SIG-M5 treated with dmso at 0.1 percent for 504 hours (cell line): Measurements from ENCODE around the gene TTLL8.

Experiments
- DNase-seq: peaks from one replicate; lab custom pipeline; 2025; ENCODE audit not compliant: unreplicated experiment; lab: John Stamatoyannopoulos, UW

Gene TTLL8

DNA sequence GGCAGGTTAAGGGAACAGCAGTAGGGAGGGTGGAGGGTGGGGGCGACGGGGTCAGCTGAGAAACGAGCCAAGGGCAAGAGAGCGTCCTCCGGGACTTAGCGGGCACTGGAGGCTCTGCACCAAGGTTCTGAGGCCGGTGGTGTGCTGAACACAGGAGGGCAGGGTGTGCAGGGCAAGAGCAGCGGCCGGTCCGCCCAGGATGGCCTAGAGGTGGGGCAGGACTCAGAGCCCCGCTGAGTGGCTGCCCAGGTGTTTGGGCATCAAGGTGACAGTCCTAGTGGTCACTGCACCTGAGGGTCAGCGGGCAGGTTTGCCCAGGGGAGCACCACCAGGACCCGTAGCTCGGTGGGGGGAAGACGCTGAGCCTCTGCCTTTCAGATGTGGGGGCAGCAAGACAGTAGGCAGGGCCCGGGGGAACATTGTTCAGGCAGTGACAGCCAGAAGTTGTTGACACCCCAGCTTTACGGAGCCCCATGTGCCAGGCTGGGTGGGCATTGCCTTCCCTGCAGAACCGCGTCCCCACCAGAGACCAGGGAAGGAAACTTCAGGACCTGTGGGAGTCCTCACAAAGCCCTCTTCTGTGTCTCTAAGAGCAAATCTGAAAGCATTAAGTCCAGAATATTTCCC, 4.5 kb upstream of the TTLL8 start:
- no peak for DNase-seq

DNA sequence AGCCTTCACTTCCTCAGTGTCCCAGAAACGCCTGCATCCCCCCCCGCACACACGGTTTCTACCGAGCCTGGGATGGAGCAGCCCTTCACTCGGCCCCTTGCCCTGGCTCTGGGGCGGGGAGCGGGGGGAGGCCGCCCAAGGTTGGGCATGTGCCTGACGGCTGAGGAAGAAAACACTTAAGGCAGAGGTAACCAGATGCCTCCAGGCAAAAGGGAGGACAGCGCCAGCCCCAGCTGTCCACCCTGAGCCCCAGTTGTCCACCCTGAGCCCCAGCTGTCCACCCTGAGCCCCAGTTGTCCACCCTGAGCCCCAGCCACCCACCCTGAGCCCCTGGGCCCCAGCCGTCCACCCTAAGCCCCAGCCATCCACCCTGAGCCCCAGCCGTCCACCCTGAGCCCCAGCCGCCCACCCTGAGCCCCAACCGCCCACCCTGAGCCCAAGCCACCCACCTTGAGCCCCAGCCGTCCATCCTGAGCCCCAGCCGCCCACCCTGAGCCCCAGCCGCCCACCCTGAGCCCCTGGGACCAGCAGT, 3.8 kb upstream of the TTLL8 start:
- no peak for DNase-seq

DNA sequence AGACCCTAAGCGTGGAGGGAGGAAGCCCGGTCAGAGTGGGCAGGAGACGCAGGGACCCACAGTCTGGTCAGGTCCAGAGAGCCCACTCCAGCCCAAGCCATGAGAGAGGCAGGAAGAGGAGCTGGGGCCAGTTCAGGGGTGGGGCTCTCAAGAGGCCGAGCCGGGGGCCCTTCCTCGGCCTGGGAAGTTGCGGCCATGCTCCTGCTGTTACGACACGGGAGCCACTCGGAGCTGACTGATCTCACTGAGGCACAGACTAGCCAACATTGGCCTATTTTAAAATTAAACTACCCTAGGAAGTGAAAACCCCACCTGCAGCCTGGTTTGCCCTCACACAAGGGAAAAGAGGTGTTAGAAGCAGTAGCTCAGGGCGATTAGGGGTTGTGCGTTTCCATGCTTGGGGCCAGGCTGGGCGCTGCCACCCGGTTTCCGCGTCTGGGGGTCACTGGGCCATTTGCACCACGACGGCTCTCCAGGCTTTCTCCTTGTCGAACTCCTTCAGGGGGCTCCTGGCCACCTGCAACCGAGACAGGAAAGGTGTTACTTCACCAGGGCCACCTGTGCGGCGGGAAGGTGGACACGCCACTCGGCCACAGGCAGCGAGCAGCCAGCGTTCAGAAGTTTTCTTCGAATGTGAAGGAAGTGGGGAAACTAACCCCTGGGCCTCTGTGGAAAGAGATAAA, 3.2 kb upstream of the TTLL8 start:
- no peak for DNase-seq

DNA sequence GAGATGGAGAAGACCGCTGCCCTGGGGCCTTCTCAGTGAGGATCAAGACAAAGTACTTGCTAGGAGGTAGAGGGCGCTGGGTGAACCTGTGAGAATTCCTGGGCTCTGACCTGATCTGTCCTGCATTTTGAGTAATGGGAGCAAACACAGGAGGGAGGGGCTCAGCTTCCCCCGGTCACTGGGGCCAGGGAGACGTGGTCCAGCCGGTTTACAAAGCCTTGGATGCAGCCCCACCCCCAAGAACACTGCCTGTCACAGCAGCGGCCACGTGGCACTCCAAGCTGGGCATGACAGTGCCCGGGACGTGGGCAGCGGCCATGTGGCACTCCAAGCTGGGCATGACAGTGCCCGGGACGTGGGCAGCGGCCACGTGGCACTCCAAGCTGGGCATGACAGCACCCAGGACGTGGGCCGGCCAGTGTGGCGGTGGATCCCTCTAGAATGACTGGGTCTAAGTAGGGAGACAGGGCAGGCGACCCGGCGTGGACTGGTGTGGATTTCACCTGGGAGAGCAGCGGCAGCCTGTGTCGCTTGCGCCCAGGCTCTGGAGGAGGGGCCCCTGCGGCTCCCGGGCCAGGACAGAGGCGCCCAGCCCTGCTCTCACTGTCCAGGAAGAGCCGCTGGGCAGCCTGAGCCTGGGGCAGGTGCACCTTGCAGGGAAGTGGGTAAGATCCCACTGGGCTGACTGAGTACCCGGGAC, 2.5 kb upstream of the TTLL8 start:
- DNase-seq = no peak

DNA sequence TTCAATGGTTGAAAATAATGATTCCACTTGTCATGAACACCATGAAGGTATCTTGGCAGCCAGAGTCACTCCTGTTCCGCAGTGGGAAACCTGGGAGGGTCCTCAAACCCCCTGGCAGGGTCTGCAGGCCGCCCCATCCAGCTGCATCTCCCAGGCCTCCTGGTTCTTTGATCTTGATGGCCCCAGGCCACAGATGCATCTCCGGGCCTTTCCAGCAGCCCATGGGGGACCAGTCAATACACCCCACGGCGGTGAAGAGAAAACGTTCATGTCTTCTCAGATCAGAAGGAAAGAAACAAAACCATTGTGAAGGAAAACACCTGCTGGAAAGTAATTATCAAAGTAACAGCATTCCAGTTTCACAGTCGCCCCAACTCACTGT, 1.8 kb upstream of the TTLL8 start:
- no peak for DNase-seq

DNA sequence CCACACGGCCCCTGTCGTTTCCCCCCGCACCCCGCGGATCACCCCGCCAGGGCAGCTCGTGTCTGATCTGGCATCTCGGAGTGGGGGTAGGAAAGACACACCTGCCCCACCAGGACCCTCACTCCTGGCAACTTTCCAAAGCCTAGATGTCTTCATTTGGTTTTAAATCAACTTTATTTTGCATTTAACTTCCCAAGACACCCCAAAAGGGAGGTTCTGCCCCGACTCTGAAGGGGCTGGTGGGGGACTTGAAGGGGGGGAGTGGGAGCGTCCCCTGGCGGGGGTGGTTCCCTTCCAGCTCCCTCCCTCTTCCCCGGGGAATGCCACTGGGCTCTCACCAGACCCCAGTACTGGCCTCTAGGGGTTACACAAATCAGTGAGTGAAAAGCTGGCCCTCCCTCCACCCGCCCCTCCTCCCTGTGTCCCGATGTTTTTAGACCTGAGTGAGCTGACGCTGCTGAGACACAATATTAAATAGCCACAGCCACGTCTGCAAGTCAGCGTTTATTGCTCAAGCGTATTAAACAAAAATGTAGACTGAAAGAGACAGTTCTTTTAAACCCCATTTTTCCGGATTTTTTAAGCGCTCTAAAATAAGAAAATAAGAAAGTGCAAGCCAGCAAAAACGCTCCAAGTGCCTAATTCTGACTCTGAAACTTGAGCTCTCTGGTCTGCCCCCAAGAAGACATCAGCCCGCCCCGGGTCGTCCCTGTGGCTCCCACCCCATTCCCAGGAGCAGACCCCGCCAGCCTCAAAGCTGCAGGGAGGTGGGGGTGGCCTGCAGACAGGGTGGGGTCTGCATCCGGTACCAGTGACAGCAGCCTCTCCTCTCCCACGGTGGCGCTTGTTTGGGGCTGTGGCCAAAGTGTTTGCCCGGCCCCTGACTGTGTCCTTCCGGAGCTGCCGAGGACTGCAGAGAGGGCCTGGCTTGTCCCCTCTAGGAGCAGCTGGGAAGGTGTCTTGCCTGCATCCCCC, 1.1 kb upstream of the TTLL8 start:
- no peak for DNase-seq

DNA sequence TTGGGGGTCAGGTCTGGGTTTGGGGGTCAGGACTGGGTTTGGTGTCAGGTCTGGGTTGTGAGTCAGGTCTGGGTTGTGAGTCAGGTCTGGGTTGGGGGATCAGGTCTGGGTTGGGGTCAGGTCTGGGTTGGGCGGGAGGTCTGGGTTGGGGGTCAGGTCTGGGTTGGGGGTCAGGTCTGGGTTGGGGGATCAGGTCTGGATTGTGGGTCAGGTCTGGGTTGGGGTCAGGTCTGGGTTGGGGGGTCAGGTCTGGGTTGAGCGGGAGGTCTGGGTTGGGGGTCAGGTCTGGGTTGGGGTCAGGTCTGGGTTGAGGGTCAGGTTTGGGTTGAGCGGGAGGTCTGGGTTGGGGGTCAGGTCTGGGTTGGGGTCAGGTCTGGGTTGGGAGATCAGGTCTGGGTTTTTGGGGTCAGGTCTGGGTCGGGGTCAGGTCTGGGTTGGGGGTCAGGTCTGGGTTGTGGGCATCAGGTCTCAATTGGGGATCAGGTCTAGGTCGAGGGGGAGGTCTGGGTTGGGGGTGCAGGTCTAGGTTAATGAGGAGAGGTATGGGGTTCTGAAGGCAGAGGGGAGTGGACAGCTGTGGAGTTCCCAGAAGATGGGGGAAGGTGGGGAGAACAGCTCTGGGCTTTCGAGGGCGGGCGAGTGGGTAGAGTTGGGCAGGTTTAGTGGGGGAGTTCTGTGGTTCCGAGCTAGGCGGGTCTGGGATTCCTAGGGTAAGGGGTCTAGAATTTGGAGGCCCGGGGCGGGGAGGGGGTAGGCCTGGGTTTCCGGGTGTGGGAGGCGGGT, 629 bp downstream of the TTLL8 start:
- no peak for DNase-seq

DNA sequence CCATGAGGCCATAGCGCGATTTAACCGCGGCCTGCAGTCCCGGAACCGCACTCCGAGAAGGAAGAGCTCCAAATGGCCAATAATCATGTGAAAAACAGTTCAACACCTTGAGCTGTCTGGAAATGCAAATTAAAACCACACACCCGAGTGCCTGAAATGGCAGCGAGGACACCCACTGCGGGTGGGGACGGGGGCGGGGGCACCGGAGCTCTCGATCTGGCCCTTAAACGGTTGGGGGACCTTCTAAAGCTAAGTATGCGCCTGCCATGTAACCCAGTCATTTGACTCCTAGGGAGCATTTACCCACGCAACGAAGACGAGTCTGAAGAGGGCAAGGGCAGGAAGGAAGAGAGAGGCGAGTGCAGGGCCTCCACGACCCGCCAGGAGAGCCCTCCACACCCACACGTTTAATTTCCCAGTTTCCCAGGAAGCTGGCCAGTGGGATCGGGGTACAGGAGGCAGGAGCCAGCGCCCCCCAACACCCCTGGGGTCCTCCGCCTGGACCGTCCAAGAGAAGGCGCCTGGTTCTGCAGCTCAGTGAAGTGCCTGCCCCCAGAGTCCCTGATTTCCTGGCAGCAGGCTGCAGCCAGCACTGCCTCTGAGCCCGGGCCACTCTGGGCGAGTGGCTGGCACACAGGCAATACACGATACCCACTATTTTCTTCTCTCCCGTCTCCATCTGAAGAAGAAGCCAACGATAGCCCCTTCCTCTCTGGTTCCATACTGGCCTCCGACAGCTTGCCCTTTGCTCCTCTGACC, 1.7 kb downstream of the TTLL8 start:
- DNase-seq = no peak

DNA sequence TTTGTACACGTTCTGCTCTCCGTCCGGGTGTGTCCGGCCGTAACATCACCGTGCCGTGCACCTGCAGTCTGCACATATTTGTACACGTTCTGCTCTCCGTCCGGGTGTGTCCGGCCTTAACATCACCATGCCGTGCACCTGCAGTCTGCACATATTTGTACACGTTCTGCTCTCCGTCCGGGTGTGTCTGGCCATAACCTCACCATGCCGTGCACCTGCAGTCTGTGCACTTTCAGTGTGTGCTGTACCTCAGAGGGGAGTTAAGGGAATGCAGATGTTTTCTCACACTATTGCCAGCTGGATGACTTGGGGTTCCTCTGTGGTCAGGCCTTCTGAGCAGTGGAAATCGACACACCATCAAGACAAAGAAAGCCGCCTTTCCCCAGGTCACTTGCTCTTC, 4.2 kb downstream of the TTLL8 start:
- DNase-seq = no peak

DNA sequence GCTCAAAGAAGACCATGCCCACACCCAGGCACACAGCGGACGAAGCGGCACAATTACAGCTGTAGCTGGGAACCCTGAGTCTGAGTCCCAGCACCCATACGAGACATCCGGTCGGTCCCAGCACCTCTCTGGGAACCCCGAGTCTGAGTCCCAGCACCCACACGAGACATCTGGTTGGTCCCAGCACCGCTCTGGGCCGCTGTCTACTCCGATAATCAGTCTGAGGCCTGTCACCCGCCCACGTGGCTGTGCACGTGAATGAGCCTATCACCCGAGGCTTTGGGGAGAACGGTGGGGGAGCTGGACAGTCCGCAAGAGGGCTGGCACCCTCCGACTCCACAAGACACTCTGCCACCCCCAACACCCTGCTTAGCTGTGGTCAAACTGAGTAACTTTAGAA, 6.2 kb downstream of the TTLL8 start:
- no peak for DNase-seq

DNA sequence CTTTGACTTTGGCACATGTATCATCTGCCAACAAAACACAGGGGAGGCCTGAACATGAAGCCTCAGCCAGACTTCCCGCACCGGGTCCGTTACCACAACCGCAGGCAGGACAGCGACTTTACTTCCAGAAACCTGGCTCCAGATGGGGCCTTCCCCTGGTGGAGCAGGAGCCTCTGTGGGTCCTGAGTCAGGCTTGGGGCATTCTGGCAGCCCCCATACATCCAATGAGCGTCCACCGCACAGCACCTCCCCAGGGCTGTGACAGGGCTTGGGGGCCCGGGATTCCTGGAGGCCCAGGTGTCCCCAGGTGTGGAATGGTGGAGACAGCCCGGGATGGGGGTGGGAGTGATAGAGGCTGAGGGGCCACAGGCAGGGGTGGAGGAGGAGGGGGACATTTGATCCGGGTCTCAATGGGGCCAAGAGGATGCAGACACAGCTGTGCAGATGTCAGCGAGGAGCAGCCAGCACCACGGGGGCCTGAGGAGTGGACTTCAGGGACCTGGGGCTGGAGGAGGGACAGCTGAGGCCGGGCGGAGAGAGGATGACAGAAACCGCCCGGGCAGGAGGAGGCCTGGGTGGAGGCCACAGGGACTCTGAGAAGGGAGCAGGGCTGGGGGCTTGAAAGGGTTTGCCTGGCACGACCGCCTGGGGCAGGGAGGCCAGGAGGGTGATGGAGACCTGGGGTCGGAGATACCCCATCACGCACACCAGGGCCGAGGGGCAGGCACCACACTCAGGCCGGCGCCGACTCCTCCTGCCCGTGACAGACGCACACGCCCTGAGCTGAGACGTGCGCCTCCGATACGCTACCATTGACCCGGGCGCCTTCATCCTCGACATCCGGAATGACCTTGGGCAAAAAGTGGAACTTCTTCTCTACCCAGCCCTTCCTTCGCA, 8.6 kb downstream of the TTLL8 start:
- DNase-seq = no peak

DNA sequence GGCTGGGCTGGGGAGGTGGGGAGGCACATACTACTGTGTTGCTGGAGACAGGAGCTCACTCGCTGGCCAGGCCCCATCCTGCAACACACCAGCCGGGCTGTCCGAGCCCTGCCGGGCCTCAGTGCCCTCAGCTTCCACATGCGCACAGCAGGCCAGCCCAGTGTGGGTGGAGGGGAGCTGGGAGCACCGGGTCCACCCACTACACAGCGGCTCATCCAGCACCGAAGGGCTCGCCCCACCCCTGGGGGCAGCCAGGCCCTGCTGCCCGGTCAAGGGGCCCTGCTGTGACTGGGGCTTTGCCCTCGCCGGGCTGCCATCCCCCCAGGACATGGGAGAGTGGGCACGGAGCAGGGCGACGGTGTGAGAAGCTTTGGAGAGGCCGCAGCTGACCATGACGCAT, 9.3 kb downstream of the TTLL8 start:
- no peak for DNase-seq

DNA sequence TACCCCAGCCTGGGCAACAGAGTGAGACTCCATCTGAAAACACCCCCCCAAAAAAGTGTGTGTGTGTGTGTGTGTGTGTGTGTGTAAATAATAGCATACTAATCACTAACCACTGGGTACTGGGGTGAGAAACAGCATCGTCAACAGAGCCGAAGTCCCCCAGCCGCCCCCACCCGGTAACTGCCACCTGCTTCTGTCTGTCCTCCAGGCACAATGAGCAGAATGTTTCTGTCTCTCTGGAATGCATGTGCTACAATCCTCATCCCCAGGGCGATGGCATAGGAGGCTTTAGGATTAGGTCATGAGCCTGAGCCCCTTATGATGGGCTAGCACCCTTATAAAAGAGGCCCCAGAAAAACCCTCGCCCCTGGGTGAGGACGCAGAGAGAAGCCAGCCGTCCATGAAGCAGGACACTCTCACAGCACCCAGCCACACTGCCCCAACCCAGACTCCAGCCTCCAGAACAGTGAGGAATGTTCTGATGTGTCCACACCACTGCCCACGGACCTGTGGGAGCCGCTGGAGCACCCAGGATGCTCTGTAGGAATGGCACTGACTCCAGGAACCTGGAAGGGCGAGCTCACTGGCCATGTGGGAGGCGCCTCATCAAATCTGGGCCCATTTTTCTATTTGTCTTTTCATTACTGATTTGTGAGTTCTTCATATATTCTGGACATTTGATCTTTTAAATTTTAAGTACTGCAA, 9.9 kb downstream of the TTLL8 start:
- no peak for DNase-seq

DNA sequence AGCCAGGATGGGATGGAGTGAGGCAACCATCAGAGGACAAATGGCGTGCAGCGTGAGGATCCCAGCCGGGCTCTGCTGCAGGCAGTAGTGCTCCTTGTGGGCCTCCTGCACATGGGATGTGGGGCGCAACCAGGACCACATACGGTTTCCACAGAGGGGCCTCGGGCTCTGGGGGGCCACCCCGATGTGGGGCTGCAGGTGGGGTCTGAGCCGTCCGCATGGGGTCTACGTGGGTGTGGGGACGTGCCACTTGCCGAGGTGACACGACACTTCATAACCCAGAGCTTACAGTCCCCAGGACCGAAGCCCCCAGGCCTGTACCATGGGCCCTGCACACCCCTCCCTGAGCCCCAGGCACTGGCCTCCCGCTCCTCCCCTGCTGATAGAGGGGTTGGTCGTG, 10.8 kb downstream of the TTLL8 start:
- no peak for DNase-seq

DNA sequence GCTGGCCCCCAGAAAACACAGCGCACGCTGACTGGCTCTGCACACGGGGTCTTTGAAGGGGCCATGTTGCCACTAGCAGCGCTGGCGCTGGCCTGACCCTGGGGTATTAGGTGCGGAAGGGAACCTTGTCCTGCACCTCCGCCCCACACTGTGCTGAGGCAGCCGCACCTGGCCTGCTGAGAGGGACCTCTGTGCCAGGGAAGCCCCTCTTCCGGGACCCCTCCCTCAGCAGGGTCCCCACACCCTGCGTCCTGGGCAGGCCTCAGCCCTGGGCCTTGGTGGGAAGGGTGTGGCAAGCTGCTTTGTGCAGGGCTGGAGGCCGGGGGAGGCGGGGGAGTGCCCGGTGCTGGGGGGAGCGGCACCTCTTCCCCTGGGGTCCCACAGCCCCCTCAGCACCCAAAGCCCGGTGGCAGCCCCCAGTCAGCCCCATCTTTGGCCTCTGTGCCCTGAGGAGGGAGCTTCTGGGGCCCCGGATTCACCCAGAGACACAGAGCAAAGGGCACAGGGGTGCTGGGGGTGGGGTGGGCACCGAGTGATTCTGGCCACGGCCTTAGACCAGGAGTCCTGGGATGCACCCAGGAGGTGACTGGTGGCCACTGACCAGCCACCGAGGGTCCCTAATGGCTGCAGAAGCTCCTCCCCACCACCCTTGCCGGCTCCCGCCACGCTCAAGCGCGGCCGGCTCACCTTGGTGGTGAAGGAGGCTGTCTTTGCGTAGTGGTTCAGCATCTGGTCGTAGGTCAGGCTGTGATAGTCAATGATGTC, 11.4 kb downstream of the TTLL8 start:
- DNase-seq = no peak

DNA sequence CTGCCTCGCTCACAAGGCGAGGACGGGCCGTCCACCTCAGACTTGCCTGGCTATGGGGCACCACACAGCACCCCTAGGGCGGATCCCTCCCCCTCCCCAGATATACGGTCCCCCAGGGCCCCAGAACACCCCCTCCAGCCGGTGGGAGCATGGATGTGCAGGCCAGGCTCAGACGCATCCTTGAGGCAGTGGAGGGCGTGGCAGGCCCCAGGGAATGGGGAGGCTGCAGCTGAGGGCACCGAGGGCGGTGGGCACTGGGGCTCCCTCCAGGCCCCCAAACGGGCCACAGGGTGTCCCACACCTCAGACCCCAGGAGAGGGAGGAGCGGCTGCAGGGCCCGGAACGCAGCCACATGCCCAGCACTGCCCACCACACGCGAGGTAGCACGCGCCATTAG, 12.1 kb downstream of the TTLL8 start:
- no peak for DNase-seq
